Measurements from ENCODE around the gene RPH3AL.
"Not testable (repeated sequence)": the region's sequence is repeated elsewhere in the genome, so short reads cannot be mapped to it uniquely, and the experiment has no call there.

The RPH3AL gene

DNA sequence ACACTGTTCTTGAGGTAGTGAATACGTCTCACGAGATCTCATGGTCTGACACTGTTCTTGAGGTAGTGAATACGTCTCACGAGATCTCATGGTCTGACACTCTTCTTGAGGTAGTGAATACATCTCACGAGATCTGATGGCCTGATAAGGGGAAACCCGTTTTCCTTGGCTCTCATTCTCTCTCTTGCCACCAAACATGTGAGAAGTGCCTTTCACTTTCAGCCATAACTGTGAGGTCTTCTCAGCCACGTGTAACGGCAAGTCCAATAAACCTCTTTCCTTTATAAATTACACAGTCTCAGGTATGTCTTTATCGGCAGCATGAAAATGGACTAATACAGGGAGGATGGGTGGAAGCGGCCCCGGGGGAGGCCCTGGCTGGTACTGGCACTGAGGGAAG, 184.0 kb downstream of the RPH3AL start:
- DNase-seq, result not testable (repeated sequence)

GRCh38 chr17:165939-166338, 186.7 kb downstream of the RPH3AL start:
- no peak for DNase-seq

- peak; percentile 77 for DNase-seq
Measured at GRCh38 chr17:164303-165235, 188.0 kb downstream of the RPH3AL start.

DNA sequence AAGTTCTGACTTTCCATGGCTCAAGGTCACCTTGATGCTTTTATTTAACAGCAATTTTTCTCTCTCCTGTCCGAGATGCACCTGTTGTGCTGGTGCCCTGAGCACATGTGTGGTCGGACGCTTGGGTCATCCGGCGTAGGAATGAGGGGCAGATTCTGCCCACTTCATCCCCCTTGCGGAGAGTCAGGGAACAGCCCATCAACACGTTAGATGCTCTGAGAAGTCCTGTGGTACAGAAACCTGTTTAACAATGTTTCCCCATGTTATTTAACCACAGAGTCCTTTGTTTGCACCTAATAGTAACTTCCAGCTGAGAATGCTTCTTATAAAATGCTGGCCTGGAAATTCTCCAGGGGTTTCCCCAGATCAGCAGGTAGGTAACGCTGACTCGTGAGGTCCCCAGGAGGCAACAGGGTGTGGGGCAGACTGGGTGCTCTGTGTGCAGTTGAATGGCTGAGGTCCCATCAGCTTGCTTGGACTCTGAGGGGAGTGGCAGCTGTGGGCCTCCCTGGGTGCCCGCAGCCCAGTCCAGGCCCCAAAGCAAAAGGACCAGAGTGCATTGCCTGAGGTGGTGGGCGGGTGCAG, 189.0 kb downstream of the RPH3AL start:
- DNase-seq, result no peak

DNA sequence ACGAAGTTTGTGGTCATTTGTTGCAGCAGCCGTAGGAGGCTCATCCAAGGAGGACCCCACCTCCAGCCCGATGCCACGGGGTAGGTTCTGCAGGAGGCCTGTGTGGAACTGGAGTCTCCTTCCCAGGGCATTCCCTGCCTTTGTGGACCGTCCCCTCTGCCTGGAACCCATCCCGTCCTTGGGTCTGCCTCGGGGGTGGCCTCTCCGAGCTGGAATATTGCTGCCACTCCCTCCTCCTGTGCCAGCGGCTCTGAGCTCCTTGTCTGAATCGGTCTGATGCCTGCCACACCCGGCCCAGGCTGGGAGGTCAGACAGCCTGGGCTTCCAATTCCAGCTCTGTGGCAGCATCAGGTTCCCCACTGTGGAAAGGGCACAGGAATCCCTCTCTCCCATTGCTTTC, 189.9 kb downstream of the RPH3AL start:
- no peak for DNase-seq

All from right hindlimb (tissue), 1 donor.